Keratinocyte (primary cell): Measurements from ENCODE around the gene S100A12. TPM values are rescaled to one million over a fixed set of nuclear protein-coding genes. Genes with fewer than 3 reads are reported as not detected.

Source experiments
- DNase-seq: peaks from one replicate; pipeline ENCODE4 v3.0.0-alpha.2; 2011; ENCODE audit warnings: low read depth, missing footprints, low spot score
- FAIRE-seq: peaks from 2 replicates; lab custom pipeline; 2011; peaks lifted over from hg19 to GRCh38; lab: Jason Lieb, UNC
- H2AFZ ChIP-seq: 2 replicates; pipeline ENCODE4 v1.6.0; 2012; ENCODE audit warnings: low read length, control low read depth, inconsistent platforms; ENCODE audit not compliant: control insufficient read depth
- H3K27ac ChIP-seq: 2 replicates; pipeline ENCODE4 v1.5.1; 2011; ENCODE audit warnings: low read length; ENCODE audit not compliant: control insufficient read depth, insufficient read depth
- H3K27me3 ChIP-seq: 3 replicates; pipeline ENCODE4 v1.6.0; 2011; ENCODE audit warnings: low read length; ENCODE audit not compliant: control insufficient read depth, insufficient read depth; ENCODE audit errors: extremely low read depth
- H3K36me3 ChIP-seq, 2 experiments: 2 replicates in 1 of 2; 3 replicates in 1 of 2; pipeline ENCODE4 v1.5.1; 2011; ENCODE audit warnings: low read length in 2 of 2, mild to moderate bottlenecking in 1 of 2; ENCODE audit not compliant: control insufficient read depth in 2 of 2, insufficient read depth in 2 of 2; ENCODE audit errors: extremely low read depth in 1 of 2
- H3K4me1 ChIP-seq: 3 replicates; pipeline ENCODE4 v1.5.1; 2011; ENCODE audit warnings: low read length; ENCODE audit not compliant: control insufficient read depth, insufficient read depth; ENCODE audit errors: extremely low read depth
- H3K4me2 ChIP-seq: 3 replicates; pipeline ENCODE4 v1.6.0; 2011; ENCODE audit warnings: low read depth, low read length; ENCODE audit not compliant: control insufficient read depth, insufficient read depth; ENCODE audit errors: extremely low read depth
- H3K4me3 ChIP-seq, 3 experiments: fragments of 200-600 bp in 1 of 3; sonication (generic) in 1 of 3; 2 replicates in 2 of 3; 3 replicates in 1 of 3; pipeline ENCODE4 v1.5.1; 2011 to 2016; ENCODE audit warnings: low read length in 3 of 3, mild to moderate bottlenecking in 3 of 3, control low read depth in 2 of 3, inconsistent platforms in 1 of 3, low read depth in 1 of 3, mixed read lengths in 1 of 3, mixed run types in 1 of 3, moderate library complexity in 1 of 3; ENCODE audit not compliant: control insufficient read depth in 2 of 3, insufficient read depth in 2 of 3; ENCODE audit errors: extremely low read depth in 1 of 3
- H3K79me2 ChIP-seq: 2 replicates; pipeline ENCODE4 v1.6.0; 2012; ENCODE audit warnings: low read length; ENCODE audit not compliant: control insufficient read depth, insufficient read depth
- H3K9ac ChIP-seq: 3 replicates; pipeline ENCODE4 v1.6.0; 2011; ENCODE audit warnings: low read length; ENCODE audit not compliant: control insufficient read depth, insufficient read depth; ENCODE audit errors: extremely low read depth
- H3K9me1 ChIP-seq: 3 replicates; pipeline ENCODE4 v1.6.0; 2011; ENCODE audit warnings: low read length; ENCODE audit not compliant: control insufficient read depth, insufficient read depth; ENCODE audit errors: extremely low read depth
- H3K9me3 ChIP-seq: 2 replicates; pipeline ENCODE4 v1.5.1; 2012; ENCODE audit warnings: low read depth, low read length; ENCODE audit not compliant: control insufficient read depth
- H4K20me1 ChIP-seq: 3 replicates; pipeline ENCODE4 v1.6.0; 2011; ENCODE audit warnings: low read length; ENCODE audit not compliant: control insufficient read depth, insufficient read depth; ENCODE audit errors: extremely low read depth
- EZH2 ChIP-seq: IDR thresholded peaks from one replicate; pipeline ENCODE4 v1.6.1; 2012; ENCODE audit warnings: inconsistent platforms, mild to moderate bottlenecking, low read length, moderate library complexity
- dilution Hi-C: fragments of 300-500 bp; cut with MboI; formaldehyde crosslinking; loops from one replicate; pipeline ENCODE4 v1.7.0; 2020; ENCODE audit warnings: low sequenced_read_pairs; ENCODE audit not compliant: extremely low pct_ligation_motif_present
- polyA plus RNA-seq, 5 experiments: library from polyadenylated mRNA; depleted of rRNA in 3 of 5; stranded (reverse) in 3 of 5; stranded (forward) in 1 of 5; unstranded in 1 of 5; fragments of >200 nt; gene quantifications; 1 replicate in 1 of 5; 2 replicates in 3 of 5; 3 replicates in 1 of 5; pipeline versions ENCODE4 v1.2.1 to v1.2.3, GENCODE V29; 2011 to 2012; ENCODE audit warnings: missing spikeins in 2 of 5, low read depth in 1 of 5, low replicate concordance in 1 of 5
- TF ChIP-seq, protein P1 (sequence below), 3 experiments: IDR thresholded peaks in 1 of 3; conservative IDR thresholded peaks in 1 of 3; optimal IDR thresholded peaks in 1 of 3; 2 replicates in 2 of 3; 3 replicates in 1 of 3; pipeline versions ENCODE3 to v1.5.1; 2011; ENCODE audit warnings: low read length in 3 of 3, mild to moderate bottlenecking in 3 of 3, moderate library complexity in 2 of 3, control low read depth in 1 of 3, inconsistent platforms in 1 of 3; ENCODE audit not compliant: insufficient read depth in 2 of 3; ENCODE audit errors: extremely low read depth in 1 of 3

The S100A12 gene
- polyA plus RNA-seq, 1 donor (not counting 4 experiments of a cell fraction or from before 2014, with no cell fraction given): 1.5 TPM

DNA sequence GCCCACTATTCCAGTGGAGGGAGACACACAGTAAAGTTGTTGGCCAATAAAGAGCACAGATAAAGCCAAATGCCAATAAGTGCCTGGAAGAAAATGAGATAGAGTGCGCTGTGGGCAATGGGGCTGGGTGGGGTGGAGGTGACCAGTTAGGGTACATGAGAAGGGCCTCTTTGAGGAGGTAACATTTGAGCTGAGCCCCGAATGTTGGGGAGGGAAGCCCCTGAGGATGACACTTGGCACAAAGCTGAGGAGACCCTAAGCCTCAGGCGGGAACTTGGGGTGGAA, 16.8 kb downstream of the S100A12 start:
- no peaks in the 10 kb centered on the region for H3K9me3 ChIP-seq
- no peak for DNase-seq
- H3K4me3 ChIP-seq: no peak overlapping the region
- no peak overlapping the region for H3K27ac ChIP-seq
- H3K36me3 ChIP-seq: no peaks in the 10 kb centered on the region
- no peak overlapping the region for H2AFZ ChIP-seq
- H4K20me1 ChIP-seq: no peaks in the 10 kb centered on the region
- no peaks in the 10 kb centered on the region for H3K27me3 ChIP-seq
- H3K4me1 ChIP-seq: peaks cover 16% of the 10 kb centered on the region
- no peaks in the 10 kb centered on the region for H3K9me1 ChIP-seq
- no peak overlapping the region for H3K4me2 ChIP-seq
- TF ChIP-seq EZH2: no peak
- TF ChIP-seq, protein P1, sequence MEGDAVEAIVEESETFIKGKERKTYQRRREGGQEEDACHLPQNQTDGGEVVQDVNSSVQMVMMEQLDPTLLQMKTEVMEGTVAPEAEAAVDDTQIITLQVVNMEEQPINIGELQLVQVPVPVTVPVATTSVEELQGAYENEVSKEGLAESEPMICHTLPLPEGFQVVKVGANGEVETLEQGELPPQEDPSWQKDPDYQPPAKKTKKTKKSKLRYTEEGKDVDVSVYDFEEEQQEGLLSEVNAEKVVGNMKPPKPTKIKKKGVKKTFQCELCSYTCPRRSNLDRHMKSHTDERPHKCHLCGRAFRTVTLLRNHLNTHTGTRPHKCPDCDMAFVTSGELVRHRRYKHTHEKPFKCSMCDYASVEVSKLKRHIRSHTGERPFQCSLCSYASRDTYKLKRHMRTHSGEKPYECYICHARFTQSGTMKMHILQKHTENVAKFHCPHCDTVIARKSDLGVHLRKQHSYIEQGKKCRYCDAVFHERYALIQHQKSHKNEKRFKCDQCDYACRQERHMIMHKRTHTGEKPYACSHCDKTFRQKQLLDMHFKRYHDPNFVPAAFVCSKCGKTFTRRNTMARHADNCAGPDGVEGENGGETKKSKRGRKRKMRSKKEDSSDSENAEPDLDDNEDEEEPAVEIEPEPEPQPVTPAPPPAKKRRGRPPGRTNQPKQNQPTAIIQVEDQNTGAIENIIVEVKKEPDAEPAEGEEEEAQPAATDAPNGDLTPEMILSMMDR (optimal IDR thresholded peaks at IDR 0.05 in 1 of 3, IDR thresholded peaks at IDR 0.05 in 1 of 3, conservative IDR thresholded peaks at IDR 0.05 in 1 of 3; ENCODE audit: extremely low read depth in 1 of 3, insufficient read depth in 2 of 3, low read length in 3 of 3): no peak
- no peak overlapping the region for H3K9ac ChIP-seq
- dilution Hi-C loops: loop anchor here (10.0 kb wide), 2 partner anchors 46 to 146 kb away; no protein-coding TSS in a partner anchor
- no peaks in the 10 kb centered on the region for H3K79me2 ChIP-seq
- no peak for FAIRE-seq

DNA sequence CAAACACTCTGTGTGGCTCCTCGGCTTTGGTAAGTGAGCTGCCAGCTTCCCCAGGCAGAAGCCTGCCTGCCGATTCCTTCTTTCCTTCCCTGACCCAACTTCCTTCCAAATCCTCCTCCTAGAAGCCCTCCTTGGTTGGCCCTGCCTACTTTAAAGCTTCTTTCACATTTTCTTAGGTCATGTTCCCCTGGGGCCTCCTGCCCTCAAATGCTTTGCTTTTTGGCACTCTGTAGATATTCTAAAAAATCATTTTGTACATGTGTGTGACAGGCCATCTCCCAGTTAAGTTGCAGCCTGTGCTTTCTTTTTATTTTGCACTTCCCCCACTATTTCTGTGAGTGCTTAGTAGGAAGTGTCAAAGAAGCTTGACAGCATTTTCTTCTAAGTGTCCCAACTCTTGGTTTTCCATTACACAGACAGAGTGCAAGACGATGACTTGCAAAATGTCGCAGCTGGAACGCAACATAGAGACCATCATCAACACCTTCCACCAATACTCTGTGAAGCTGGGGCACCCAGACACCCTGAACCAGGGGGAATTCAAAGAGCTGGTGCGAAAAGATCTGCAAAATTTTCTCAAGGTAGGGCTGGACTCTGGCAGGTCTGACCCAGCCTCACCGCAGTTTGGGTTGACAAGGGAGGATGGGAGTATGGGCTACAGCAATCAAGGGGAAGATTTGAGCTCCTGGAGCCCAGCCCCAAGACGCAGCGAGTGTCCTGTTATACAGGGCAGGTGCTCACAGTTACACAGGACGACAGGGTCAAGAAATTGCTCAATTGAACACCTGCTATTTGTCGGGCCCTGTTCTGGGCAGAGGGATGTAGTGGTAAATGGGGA, 17.3 kb downstream of the S100A12 start, which contains the start of gene S100A9:
Gene S100A9, plus strand, starts transcription at position 2 of the 838 bp plus-strand sequence. Its CDS starts 430 bp downstream, at position 432.
- Histone ChIP-seq H3K27me3 (no peaks in the 10 kb centered on the region), H3K79me2 (no peaks in the 10 kb centered on the region), H3K4me3 (no peak within 1 kb of the TSS), H3K4me2 (peak within 1 kb of the TSS; percentile 66), H2AFZ (peak within 1 kb of the TSS; percentile 55), H3K9me1 (no peaks in the 10 kb centered on the region), H3K4me1 (peaks cover 16% of the 10 kb centered on the region), H3K27ac (peak within 1 kb of the TSS; percentile 47), H3K36me3 (no peaks in the 10 kb centered on the region), H4K20me1 (no peaks in the 10 kb centered on the region), H3K9me3 (no peaks in the 10 kb centered on the region), H3K9ac (peak within 1 kb of the TSS; percentile 52)
- FAIRE-seq: no peak
- dilution Hi-C loops: loop anchor here (10.0 kb wide), 2 partner anchors 47 to 147 kb away; no protein-coding TSS in a partner anchor
- TF ChIP-seq, protein P1 (optimal IDR thresholded peaks at IDR 0.05 in 1 of 3, IDR thresholded peaks at IDR 0.05 in 1 of 3, conservative IDR thresholded peaks at IDR 0.05 in 1 of 3; ENCODE audit: extremely low read depth in 1 of 3, insufficient read depth in 2 of 3, low read length in 3 of 3): no peak
- no peak for TF ChIP-seq EZH2
- DNase-seq: no peak
